HG03159 (cell line): ENCODE data around the gene CDK1.
"Not testable (repeated sequence)": the region's sequence is repeated elsewhere in the genome, so short reads cannot be mapped to it uniquely, and the experiment has no call there.

Experiments
- ATAC-seq: cut with Tn5 transposase; IDR thresholded peaks from one replicate; pipeline ENCODE4 v1.9.1; 2021; ENCODE audit warnings: mild to moderate bottlenecking, moderate library complexity; ENCODE audit not compliant: unreplicated experiment

Gene CDK1

DNA sequence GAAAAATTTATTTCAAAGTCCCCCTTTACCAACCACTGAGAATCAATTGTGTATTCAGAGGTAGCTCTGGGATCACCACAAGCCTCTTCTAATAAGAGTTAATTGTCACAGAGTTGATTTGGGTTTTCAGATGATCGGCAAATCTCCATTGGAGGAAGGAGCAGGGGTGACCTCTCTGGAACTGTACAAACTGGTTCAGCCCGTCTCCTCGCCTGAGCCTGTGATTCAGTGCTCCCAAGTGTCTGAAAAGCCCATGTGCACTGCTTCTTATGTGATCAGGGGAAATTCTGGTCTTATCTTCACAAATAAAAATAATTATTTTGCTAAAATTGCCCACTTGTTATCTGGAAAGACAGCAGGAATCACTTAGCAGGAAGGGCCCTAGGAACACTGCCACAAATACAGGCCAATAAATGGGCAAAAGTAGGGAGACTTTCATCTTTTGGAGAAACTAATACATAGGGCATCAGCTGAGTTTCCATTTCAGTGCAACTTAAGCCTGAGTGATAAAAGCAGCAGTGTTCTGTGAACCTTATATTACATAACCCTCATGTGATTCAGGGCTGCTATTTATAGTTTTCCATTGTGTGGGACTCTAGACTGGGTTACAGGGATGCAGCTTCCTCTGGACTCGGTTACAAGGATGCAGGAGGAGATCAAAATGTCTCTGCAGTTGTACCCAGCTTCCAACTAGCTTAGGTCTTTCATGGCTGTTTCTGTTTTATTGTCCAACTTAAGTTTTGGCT, 32.3 kb downstream of the CDK1 start:
- ATAC-seq: no peak

DNA sequence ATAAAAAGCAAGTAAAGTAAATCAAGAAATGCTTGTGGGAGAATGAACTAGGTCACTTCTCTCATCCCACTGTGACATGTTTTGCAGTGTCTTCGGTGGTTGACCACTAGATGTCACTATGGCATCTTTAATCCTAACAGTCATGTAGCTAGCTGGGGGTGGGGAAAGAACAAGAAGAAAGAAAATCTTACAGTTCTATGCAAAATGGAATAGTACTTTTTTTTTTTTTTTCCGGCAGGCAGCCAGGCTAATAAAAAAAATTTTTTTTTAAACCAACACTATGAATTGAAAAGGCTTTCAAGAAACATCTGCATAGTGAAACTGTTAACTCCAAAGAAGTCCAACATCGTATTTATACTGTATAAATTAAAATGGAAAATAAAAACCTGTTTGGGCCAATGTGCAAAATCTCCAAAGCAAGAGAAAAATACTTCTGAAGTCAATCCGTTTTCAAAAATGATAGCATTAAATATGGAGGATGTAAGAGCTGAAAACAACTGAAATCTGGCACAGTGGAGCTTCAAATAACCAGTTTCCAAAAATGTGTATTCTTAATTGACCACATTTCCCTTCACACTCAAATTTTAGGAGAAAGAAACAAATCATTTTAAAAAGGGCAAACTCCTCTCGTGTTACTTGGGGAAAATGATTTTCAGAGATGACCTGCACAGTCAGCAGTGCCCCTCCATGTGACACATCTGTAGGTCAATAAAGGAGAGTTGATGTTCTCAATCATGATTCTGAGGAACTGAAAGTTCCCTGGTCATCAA, 38.5 kb downstream of the CDK1 start:
- peak; percentile 84 for ATAC-seq

DNA sequence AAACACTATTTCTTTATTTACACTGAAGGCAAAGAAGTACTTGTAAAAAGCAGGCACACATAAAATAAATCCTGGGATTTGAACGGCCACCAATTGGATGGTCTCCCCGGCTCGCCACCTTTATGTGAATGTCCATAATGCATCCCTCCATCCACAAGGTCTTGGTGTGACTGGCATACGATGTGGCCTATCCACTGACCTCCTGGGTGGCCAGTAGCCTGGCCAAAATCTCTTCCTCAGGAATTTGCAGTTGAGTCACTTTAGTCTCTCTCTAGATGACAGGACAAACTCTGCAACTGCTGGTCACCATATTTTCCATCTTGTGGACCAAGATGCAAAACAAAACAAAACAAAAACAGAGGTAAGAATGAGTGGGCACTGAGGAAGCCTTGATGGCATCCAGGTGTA, 39.1 kb downstream of the CDK1 start:
- ATAC-seq: no peak

DNA sequence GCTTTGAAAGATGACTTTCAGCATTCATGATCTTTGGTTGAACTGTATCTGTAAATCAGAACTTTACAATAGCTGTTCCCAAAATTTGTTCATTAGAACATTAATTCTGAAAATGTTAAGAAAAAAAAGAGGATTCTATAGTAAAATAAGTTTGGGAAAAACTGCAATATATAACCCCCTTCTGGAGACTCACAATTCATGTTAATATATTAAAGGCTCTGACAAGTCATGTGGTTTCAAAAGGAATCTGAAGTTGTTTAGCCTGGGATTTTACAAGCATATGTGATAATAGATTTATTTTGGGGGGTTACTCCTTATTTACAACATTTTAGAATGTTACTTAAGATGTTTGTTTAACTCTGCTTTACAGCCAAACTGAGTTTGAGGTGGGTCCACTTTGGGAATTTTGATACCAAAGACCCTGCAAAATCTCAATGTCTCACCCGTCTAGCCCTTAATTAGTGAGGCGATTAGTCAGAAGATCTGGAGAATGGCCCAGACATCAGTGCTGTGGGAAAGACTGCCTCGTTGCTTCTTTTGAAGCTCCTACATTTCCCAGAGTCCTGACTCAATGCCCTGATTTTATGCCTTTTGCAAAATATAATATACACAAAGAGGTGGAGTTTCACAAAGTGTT, 40.0 kb downstream of the CDK1 start:
- ATAC-seq: no peak

DNA sequence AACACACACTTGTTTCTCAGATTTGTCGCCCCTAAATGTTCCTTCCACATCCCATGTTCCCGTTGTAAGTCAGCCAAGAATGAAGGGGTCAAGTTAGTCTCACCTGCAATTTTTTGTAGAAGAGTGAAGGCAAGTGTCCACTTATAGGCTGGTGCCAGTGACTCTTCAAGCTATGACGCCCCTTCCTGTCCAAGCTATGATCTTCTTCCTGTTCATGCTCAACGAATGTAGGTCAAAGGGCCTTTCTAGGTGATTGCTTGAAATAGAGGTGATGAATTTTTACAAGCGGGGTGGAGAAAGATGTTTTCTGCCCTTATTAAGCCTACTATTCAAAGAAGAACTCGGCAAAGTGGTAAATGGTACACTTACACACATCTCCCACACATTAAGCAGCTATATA, 41.0 kb downstream of the CDK1 start:
- no peak for ATAC-seq

DNA sequence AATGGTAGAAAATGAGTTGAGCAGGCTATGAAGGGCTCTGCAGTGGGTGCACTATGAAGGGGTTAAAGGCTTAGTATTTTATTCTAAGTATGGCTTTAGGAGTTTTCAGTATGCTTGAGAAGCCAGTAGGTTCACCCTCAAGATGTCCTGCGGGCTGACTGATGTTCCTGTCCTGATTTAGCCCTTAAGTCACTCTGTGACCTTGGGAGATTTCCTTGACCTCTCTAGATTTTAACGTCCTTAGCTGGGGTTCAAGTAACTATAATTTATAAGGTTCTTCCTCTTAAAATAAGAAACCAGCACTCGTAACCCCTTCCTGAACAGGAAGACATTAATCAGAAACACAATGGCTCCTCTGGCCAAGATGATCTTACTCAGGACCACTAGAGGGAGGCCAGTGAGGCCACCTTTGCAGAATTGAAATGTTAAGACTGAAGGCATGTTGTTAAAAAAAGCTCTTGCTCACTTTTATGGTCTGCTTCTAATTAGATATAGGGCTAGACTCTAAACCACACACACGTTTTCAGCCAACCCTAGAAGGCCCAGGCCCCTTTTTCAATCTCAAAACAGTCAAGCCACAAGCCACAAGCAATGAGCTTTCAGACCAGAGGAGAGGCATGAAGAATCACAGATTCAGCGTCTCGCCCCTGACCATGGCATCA, 41.9 kb downstream of the CDK1 start:
- ATAC-seq: peak; percentile 42

DNA sequence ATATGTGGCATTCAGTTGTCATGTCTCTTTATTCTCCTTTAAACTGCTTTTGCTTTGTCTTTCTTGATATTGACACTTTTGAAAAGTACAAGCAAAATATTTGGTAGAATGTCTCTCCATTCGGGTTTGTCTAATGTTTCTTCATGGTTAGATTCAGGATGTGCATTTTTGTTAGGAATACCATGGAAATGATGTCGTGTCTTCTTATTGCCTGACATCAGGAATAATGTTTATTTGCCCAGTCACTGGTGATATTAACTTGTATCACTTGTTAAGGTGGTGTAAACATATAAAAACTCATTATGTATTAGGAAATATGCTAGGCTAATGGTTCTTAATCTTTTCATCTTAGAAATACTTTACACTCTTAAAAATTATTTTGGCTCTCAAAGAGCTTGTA, 43.4 kb downstream of the CDK1 start:
- ATAC-seq: no peak

DNA sequence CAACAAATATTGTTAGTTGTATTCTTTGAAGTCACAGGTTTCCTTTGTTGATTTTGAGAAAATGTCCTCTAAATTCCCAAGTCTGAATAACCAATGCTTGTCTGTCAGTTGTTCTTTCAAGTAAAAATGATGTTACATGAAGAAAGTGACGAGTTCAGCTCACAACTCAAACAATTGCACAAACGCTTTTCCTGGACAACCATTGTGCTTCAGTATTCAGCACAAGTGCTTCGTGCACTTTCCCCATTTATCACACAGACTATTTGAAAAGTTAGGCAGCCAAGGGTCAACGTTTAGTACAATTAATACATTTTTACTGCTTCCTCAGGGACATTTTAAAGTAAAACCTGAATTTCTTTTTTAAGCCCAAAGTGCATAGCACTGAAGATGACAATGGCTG, 44.5 kb downstream of the CDK1 start:
- no peak for ATAC-seq

DNA sequence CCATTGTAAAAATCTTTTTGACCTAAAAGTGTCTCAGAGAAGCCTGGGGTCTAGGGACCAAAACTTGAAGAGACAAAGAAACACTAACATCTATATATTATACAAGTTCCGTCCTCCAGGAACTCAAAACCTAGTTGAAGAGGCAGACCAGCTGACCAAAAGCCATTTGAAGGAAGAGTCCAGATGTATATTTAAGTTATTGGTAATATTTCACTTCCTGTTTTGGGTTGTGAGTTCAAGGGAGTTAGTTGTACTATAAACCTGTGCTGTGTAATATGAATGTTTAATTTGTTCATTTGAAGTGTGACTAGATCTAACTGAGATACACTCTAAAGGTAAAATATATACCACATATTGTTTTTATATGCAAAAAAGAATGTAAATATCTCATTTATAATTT, 45.0 kb downstream of the CDK1 start:
- no peak for ATAC-seq

DNA sequence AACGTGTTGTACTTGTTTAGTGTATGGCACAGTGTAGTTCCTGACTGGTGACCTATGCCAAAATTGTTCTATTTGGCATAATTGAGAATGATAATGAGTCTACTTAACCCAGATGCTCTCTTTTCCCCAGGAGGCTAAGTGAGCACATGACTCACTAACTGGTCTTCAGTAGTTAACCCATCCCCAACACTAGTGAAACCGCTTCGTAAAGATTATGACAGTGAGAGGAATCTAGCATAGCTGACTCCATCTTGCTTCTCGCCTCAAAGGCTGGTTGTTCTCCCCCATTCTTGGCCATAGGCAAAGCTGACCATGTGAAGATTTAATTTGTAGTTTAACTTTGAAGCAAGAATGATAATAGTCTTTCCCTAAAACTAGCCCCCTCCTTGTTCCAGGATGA, 47.2 kb downstream of the CDK1 start:
- no peak for ATAC-seq

DNA sequence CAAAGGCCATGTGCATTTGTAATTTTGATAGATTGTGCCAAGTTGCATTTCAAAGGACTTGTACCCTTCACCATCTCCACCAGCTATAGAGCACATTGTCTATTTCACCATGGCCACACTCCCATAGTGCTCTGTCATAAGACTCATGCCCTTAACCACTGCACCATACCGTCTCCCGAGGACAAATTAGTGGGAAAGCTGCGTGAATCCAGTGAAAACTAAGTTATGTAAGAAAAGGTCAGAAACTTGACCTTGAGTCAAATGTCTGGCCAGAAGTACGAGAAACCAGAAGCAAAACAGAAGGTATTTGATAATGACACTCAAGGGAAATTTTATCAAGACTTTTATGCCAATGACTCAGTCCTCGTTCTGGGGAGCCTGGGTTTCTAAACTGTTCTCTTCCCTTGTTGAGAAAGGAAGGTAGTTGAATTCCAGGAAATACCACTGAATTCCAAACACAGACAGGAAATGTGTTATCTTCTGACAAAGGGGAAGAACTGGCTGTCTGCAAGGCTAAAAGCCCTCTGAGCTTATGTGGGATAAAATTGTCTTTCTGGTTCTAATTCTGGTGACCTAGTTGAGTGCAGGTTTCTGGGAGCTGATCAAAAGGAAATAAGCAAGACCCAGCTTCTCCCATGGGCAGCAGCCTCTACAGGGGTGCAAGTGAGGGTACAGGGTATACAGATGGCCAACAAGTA, 49.7 kb downstream of the CDK1 start:
- ATAC-seq: no peak

DNA sequence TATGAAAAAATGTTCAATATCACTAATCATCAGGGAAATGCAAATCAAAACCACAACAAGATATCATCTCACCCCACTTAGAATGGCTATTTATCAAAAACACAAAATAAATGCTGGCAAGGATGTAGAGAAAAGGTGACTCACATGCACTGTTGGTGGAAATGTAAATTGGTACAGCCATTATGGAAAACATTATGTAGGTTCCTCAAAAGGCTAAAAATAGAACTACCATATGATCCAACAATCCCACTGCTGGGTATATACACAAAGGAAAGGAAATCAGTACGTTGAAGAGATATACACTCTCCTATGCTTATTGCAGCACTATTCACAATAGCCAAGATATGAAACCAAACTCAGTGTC, 50.2 kb downstream of the CDK1 start:
- no peak for ATAC-seq

DNA sequence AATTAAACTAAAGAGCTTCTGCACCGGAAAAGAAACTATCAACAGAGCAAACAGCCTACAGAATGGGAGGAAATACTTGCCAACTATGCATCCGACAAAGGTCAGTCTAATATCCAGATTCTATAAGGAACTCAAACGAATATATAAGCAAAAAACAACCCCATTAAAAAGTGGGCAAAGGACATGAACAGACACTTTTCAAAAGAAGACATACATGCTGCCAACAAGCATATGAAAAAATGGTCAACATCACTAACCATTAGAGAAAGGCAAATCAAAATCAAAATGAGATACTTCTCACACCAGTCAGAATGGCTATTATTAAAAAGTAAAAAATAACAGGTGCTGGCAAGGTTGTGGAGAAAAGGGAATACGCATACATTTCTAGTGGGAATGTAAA, 53.9 kb downstream of the CDK1 start:
- ATAC-seq: not testable (repeated sequence)

DNA sequence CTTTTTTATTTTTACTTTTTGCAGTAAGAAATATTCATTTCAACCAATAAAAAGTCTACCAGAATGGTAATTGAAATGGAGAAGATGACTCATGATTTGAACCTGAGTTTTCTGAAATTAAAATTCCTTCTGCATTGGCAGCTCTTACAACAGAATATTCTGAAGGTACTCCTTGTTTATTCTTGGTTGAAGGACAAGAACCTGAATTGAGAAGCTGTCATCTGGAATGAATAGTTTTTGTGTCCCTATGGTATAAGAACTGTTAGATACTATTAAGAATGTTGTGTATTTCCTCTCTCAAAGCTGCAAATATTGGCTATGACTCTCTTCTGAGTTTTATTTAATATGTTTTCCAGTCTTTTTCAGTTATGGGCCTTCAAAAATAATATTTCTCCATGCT, 56.1 kb downstream of the CDK1 start:
- ATAC-seq: no peak

DNA sequence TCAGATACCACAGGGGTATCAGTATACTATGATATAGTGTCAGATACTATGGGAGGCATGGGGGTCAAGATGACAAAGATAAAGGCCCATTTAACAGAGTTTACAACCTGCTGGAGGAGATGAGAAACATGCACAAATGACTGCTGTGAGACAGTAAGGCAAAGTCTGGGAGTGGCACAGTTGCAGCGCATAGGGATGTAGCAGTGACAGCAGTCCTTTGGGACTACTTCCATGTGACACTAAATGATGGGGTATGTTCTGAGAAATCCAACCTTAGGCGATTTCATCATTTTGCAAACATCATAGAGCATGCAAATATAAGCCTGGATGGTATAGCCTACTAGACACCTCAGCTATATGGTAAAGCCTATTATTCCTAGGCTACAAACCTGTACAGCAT, 56.8 kb downstream of the CDK1 start:
- no peak for ATAC-seq

DNA sequence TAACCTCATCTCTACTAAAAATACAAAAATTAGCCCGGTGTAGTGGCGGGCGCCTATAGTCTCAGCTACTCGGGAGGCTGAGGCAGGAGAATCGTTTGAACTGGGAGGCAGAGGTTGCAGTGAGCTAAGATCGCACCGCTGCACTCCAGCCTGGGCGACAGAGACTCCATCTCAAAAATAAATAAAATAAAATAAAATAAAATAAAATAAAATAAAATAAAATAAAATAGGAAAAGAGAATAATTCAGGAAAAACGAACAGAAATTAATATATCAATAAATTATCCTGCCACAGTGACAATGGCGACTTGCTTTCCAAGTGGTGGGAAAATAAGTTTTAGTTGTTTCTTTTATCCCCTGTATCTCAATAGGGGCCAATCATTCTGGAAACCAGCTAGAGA, 62.9 kb downstream of the CDK1 start:
- not testable (repeated sequence) for ATAC-seq

DNA sequence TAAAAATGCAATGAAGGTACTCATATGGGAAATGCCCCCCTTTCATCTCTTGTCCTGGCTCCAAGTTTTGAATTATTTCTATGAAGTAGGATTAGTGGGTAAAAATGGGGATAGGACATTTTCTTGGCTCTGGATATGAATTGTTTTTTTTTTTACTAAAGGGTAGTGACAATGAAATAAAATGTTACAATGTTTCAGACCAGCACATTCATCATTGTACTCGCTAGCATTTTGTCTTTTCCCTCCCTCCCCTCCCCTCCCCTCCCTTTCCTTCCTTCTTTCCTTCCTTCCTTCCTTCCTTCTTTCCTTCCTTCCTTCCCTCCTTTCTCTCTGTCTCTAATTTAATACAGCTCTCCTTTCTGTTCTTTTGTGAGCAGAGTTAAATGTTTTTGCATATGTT, 64.4 kb downstream of the CDK1 start:
- ATAC-seq: no peak
